Activated T-helper 2 cell treated with anti-CD3 and anti-CD28 coated beads, Interferon-gamma antibody, Interleukin-2, Interleukin-4, amounts not matched to agents 10 μg/mL and 5 μg/mL and 100 μg/mL, durations not matched to agents 14 hours and 24 hours and 36 hours (primary cell): ENCODE results near the gene GAB2. TPM values are rescaled to one million over a fixed set of nuclear protein-coding genes. Genes with fewer than 3 reads are reported as not detected.

Experiments
- DNase-seq: peaks from one replicate; pipeline ENCODE4 v3.0.0; 2021; ENCODE audit warnings: low spot score
- H3K27ac Mint-ChIP-seq: one replicate; pipeline ENCODE4 v1.8.0; 2021; ENCODE audit warnings: mixed read lengths
- H3K27me3 Mint-ChIP-seq: one replicate; pipeline ENCODE4 v1.8.0; 2021; ENCODE audit warnings: low read depth, mixed read lengths
- H3K36me3 Mint-ChIP-seq: one replicate; pipeline ENCODE4 v1.8.0; 2021; ENCODE audit warnings: low read depth, mixed read lengths
- H3K4me1 Mint-ChIP-seq: one replicate; pipeline ENCODE4 v1.8.0; 2021; ENCODE audit warnings: low read depth, mixed read lengths
- H3K4me3 Mint-ChIP-seq: one replicate; pipeline ENCODE4 v1.8.0; 2021; ENCODE audit warnings: low read depth, mild to moderate bottlenecking, moderate library complexity, mixed read lengths
- H3K9me3 Mint-ChIP-seq: one replicate; pipeline ENCODE4 v1.8.0; 2021; ENCODE audit warnings: mixed read lengths
- intact Hi-C: fragments of 100-400 bp; cut with micrococcal nuclease; formaldehyde crosslinking; loops from one replicate; pipeline ENCODE4 v1.15.1; 2023
- total RNA-seq: library from RNA; stranded (reverse); gene quantifications from 2 replicates; pipeline ENCODE4 v1.2.3, GENCODE V29; 2022

The GAB2 gene
- total RNA-seq, 1 donor from 2014 or later: 32.8 TPM

DNA sequence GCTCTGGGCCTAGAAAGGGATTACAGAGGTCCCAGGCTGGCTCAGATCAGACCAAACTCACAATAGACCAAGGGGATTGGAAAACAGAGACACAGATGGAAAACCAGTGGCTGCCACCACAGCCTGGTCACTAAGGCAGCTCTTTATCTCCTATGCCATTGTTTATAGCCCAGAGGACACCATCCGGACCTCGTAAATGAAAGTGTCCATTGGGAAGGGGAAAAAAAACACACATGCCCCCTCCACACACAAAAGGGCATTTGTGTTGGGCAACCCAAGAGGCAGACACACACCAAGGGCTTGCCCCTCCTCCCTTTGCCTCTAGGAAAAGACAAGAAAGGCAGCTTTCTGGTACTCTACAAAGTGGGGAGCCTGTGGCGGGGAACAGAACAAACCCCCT lies 85.9 kb downstream of the GAB2 start:
- Mint-ChIP-seq H3K27ac (peak overlapping the region; percentile 90), H3K36me3 (peaks cover 74% of the 10 kb centered on the region), H3K27me3 (no peaks in the 10 kb centered on the region), H3K9me3 (peaks cover 11% of the 10 kb centered on the region), H3K4me1 (peaks cover 87% of the 10 kb centered on the region), H3K4me3 (peak overlapping the region; percentile 47)
- no peak for DNase-seq
- intact Hi-C loops: loop anchor here (1.0 to 5.0 kb wide), 3 partner anchors 9 to 104 kb away; no protein-coding TSS in a partner anchor

DNA sequence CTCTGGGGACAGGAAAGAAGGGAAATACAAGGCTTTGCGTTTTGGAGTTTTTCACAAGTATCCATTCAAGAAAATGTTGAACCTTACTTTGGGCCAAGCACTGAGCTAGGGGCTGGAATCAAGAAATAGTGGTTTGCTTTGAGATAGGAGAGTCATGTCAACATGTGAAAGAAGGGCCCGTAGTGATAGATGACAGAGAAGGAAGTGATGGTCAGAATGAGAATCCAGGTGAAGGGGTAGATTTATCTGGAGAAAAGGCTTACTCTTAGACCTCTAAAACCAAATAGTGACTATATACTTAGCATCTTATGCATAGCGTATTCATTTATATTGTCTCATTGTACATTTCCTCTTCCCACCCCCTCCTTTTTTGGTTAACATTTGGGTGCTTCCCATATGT lies 87.3 kb downstream of the GAB2 start:
- no peak for DNase-seq
- H3K4me3 Mint-ChIP-seq: peak overlapping the region; percentile 19
- H3K4me1 Mint-ChIP-seq: peaks cover 91% of the 10 kb centered on the region
- H3K9me3 Mint-ChIP-seq: peaks cover 7% of the 10 kb centered on the region
- peaks cover 68% of the 10 kb centered on the region for H3K36me3 Mint-ChIP-seq
- intact Hi-C loops: loop anchor here (5.0 kb wide), 1 partner anchor 103 kb away; no protein-coding TSS in a partner anchor
- peak overlapping the region; percentile 85 for H3K27ac Mint-ChIP-seq
- H3K27me3 Mint-ChIP-seq: no peaks in the 10 kb centered on the region

DNA sequence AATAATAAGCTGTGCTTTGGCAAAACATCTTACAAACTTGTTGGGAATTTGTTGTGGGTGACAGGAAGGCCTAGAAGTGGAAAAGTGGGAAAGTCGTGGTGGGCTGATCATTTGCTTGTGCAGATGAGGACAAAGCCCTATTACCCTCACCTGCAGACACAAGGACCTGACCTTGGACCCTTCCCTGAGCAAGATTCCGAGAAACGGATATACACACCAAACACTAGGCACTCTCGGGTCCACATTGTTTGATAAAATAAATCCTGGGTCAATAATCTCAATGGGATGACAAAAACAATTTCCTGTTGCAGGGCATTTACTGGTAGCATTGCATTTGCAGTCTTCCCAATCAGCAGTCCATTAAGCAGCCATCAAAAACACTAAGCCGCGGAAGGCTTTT lies 89.7 kb downstream of the GAB2 start:
- H3K36me3 Mint-ChIP-seq: peaks cover 65% of the 10 kb centered on the region
- peaks cover under 1% of the 10 kb centered on the region for H3K9me3 Mint-ChIP-seq
- intact Hi-C loops: loop anchor here (10.0 kb wide), 1 partner anchor 97 kb away; no protein-coding TSS in a partner anchor
- H3K4me1 Mint-ChIP-seq: peaks cover 93% of the 10 kb centered on the region
- H3K4me3 Mint-ChIP-seq: peak overlapping the region; percentile 24
- DNase-seq: no peak
- H3K27ac Mint-ChIP-seq: peak overlapping the region; percentile 85
- H3K27me3 Mint-ChIP-seq: no peaks in the 10 kb centered on the region

DNA sequence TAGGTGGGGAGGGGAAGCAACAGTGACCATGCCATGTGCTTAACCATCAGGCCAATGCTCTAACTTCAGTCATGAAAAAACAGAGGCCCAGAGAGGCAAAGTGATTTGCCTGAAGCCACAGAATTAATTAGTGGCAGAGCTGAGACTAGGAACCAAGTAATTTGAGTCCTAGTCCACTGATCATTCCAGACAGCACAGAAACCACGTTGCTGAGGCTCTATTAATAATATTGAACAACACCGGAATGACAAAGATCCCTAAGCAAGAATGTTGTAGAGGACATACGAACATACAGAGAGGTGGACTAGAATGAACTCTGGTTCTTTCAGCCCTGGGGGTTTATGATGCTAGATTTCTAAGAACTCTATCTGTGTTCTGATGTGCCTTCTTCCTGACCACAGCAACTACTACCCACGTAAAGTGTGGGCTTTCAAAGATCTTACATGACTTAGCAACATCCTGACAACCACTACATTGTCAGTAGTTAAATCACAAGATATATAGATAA lies 92.3 kb downstream of the GAB2 start:
- H3K27me3 Mint-ChIP-seq: no peaks in the 10 kb centered on the region
- H3K27ac Mint-ChIP-seq: peak overlapping the region; percentile 85
- H3K9me3 Mint-ChIP-seq: peaks cover 9% of the 10 kb centered on the region
- intact Hi-C loops: loop anchor here (1.0 to 10.0 kb wide), 5 partner anchors 14 to 237 kb away; no protein-coding TSS in a partner anchor
- peak overlapping the region; percentile 10 for H3K4me3 Mint-ChIP-seq
- H3K4me1 Mint-ChIP-seq: peaks cover 93% of the 10 kb centered on the region
- peaks cover 72% of the 10 kb centered on the region for H3K36me3 Mint-ChIP-seq
- peak; percentile 41 for DNase-seq

DNA sequence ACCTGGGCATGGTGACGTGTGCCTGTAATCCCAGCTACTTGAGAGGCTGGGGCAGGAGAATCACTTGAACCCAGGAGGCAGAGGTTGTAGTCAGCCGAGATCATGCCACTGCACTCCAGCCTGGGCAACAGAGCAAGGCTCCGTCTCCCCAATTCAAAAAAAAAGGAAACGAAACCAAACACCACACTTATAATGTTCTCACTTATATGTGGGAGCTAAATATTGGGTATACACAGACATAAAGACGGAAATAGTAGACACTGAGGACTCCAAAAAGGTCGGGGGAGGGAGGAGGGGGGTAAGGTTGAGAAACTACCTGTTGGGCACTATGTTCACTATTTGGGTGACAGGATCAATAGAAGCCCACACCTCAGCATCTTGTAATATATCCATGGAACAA lies 94.3 kb downstream of the GAB2 start:
- Mint-ChIP-seq H3K27me3 (no peaks in the 10 kb centered on the region), H3K4me1 (peaks cover 92% of the 10 kb centered on the region), H3K4me3 (no peak overlapping the region), H3K36me3 (peaks cover 64% of the 10 kb centered on the region), H3K9me3 (peaks cover 9% of the 10 kb centered on the region), H3K27ac (no peak overlapping the region)
- intact Hi-C loops: loop anchor here (10.0 kb wide), 1 partner anchor 101 kb away; no protein-coding TSS in a partner anchor
- DNase-seq: no peak

DNA sequence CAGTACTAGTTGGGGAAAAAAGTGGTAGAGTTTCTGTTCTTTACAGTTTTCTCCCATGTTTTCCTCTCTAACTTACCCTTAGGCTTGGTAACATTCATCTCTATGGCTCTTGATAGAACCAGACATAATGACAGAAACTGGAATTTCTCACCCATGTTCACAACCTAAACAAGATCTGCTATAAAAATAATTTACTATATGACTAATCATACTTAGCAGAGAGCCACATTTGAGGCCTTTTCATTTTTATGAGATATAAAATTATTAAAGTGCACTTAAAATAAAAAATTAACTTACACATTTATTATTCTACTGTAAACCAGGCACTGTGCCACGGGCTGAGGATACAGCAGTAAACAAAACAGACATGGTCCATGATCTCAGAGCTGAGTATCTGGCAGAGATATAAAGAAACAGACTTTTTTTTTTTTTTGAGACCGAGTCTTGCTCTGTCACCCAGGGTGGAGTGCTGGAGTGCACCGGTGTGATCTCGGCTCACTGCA lies 98.1 kb downstream of the GAB2 start:
- no peaks in the 10 kb centered on the region for H3K27me3 Mint-ChIP-seq
- peak overlapping the region; percentile 64 for H3K27ac Mint-ChIP-seq
- no peak overlapping the region for H3K4me3 Mint-ChIP-seq
- H3K9me3 Mint-ChIP-seq: peaks cover 18% of the 10 kb centered on the region
- no peak for DNase-seq
- peaks cover 89% of the 10 kb centered on the region for H3K4me1 Mint-ChIP-seq
- intact Hi-C loops: no loop called here
- peaks cover 69% of the 10 kb centered on the region for H3K36me3 Mint-ChIP-seq

DNA sequence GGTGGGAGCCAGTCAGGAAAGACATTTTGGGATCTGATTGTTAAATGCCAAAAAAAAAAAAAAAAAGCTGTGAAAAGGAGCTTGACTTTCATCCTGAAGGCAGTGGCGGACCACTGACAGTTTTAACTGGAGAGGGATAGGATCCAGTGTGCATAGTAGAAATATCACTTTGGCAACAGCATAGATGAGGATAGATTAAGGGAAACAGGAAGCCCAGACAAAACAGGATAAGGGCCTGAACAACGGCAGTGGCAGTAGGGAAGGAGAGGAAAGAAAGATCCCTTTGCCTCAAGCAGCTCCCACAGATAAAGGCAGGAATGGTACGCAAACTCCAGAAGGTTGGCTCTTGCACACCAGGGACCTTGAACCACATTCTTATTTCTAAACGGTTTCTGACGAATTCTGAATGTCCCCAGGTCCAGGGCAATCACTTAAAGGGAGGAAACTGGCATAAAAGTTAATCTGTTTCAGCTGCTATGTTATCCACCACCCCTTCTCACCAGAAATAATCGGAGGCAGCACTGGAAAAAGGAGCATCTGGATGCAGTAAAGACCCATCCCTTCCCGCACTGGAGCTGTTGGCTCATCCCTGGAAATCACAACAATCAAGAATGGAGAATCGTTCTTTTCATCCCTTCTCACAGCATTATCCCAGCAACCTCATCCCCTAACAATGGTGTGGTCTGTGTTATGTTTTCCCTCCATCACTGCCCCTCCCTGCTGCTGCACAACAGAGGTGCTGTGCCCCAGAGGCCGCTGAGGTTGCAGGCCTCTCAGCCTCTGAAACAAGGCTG lies 99.1 kb downstream of the GAB2 start:
- Mint-ChIP-seq H3K4me3 (no peak overlapping the region), H3K36me3 (peaks cover 67% of the 10 kb centered on the region), H3K27ac (peak overlapping the region; percentile 64), H3K9me3 (peaks cover 18% of the 10 kb centered on the region), H3K27me3 (no peaks in the 10 kb centered on the region), H3K4me1 (peaks cover 90% of the 10 kb centered on the region)
- intact Hi-C loops: no loop called here
- no peak for DNase-seq

DNA sequence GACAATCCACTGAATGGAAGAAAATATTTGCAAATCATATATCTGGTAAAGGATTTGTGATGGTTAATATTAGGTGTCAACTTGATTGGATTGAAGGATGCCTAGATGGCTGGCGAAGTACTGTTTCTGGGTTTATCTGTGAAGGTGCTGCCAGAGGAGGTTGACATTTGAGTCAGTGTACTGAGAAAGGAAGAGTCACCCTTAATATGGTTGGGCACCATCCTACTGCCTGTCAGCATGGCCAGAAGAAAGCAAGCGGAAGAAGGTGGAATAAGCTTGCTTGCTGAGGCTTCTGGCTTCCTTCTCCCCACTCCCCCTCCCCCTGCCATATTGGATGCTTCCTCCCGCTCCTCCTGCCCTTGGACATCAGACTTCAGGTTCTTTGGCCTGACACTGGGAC lies 101.9 kb downstream of the GAB2 start:
- H3K9me3 Mint-ChIP-seq: peaks cover 9% of the 10 kb centered on the region
- intact Hi-C loops: no loop called here
- no peak for DNase-seq
- H3K36me3 Mint-ChIP-seq: peaks cover 46% of the 10 kb centered on the region
- H3K4me1 Mint-ChIP-seq: peaks cover 87% of the 10 kb centered on the region
- no peak overlapping the region for H3K4me3 Mint-ChIP-seq
- peak overlapping the region; percentile 24 for H3K27ac Mint-ChIP-seq
- H3K27me3 Mint-ChIP-seq: no peaks in the 10 kb centered on the region

DNA sequence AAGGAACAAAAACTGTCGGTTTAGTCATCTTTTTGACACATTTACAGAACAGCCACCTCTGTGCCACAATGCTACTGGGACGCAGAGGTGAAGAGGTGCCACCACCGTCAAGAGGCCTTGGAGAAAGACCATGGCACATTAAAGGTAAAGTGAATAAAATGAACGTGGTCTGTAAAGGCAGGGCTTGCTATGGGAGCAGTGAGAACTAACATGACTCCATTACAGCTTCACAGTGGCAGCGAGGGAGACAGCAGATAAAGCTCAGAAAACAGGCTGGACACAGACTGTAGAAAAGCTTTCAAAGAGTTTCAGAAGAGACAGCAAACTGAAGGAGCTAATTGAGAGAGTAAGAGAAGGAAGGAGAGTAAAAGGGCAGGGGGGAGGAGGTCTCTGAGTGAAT lies 102.9 kb downstream of the GAB2 start:
- DNase-seq: no peak
- Mint-ChIP-seq H3K4me3 (no peak overlapping the region), H3K4me1 (peaks cover 84% of the 10 kb centered on the region), H3K27me3 (no peaks in the 10 kb centered on the region), H3K27ac (peak overlapping the region; percentile 74), H3K9me3 (peaks cover 9% of the 10 kb centered on the region), H3K36me3 (peaks cover 39% of the 10 kb centered on the region)
- intact Hi-C loops: loop anchor here (5.0 kb wide), 2 partner anchors 38 to 87 kb away; no protein-coding TSS in a partner anchor

DNA sequence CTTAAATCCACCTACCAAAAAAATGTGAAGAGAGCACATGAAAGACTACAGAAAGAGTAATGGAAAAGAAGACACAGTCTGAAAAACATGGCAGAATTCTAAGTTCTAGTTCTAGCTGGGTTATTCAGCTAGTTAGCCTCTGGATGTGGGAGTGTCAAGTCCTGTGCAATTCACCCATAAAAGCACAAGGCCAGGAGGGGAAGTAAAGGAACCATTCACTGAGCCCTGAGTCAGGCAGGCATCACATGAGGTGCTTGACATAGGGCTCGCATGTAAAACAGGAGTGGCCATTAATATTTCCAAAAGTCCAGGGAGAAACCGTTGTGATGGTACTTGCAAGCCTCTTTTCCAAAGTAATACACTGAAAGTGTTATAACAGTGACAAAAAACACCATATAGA lies 103.7 kb downstream of the GAB2 start:
- peak overlapping the region; percentile 20 for H3K27ac Mint-ChIP-seq
- no peak for DNase-seq
- H3K36me3 Mint-ChIP-seq: peaks cover 39% of the 10 kb centered on the region
- no peak overlapping the region for H3K4me3 Mint-ChIP-seq
- H3K27me3 Mint-ChIP-seq: no peaks in the 10 kb centered on the region
- H3K9me3 Mint-ChIP-seq: peaks cover 9% of the 10 kb centered on the region
- peaks cover 85% of the 10 kb centered on the region for H3K4me1 Mint-ChIP-seq
- intact Hi-C loops: loop anchor here (1.0 to 5.0 kb wide), 4 partner anchors 7 to 87 kb away; no protein-coding TSS in a partner anchor

DNA sequence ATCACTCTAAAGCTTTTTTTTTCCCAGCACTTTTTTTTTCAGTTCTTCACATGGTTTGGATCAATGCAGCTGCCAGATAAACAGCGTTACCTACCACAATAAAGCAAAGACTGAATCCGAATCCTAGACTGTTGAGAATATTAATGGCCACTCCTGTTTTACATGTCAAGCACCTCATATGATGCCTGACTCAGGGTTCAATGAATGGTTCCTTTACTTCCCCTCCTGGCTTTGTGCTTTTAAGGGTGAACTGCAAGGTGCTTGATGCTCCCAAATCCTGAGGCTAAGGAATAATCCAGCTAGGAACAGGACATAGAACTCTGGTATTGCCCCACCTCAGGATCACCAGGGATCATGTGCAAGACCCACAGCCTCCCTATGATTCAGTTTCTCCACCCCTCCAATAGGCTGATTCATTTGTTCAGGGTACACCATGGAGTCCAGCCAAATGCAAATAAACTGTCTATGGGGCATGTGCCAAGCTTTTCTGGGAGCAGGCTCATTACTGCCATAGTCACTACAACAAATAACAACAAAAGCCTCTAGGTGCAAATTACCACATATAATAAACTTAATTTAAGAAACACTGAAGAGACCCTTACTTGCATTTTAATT lies 104.3 kb downstream of the GAB2 start:
- Mint-ChIP-seq H3K4me1 (peaks cover 84% of the 10 kb centered on the region), H3K27ac (peak overlapping the region; percentile 79), H3K9me3 (peaks cover 9% of the 10 kb centered on the region)

DNA sequence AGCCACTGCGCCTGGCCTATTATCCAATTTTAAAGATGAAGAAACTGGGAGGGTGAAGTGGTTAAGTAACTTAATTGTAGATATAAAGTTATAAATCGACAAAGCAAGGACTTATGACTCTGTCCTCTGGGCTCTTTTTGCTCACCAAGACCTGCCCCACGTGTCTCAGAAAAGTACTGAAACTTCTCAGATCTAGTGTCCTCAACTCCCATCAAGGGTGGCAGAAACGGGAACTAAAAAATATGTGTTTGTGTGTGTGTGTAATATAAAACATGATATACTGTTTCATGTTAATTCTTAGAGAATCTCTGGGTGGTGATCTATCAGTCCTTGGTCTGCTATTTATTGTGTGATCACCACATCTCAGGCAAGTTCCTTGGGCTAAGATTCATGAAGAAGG lies 104.9 kb downstream of the GAB2 start:
- Mint-ChIP-seq H3K36me3 (peaks cover 41% of the 10 kb centered on the region), H3K4me1 (peaks cover 84% of the 10 kb centered on the region), H3K4me3 (no peak overlapping the region), H3K27ac (peak overlapping the region; percentile 79), H3K27me3 (no peaks in the 10 kb centered on the region), H3K9me3 (peaks cover 9% of the 10 kb centered on the region)
- no peak for DNase-seq
- intact Hi-C loops: loop anchor here (1.0 to 5.0 kb wide), 5 partner anchors 9 to 85 kb away; no protein-coding TSS in a partner anchor

More for the DNA sequence above, 104.3 kb downstream of the GAB2 start:
- H3K36me3 Mint-ChIP-seq: peaks cover 39% of the 10 kb centered on the region
- DNase-seq: no peak
- intact Hi-C loops: loop anchor here (1.0 to 5.0 kb wide), 4 partner anchors 8 to 86 kb away; no protein-coding TSS in a partner anchor
- H3K27me3 Mint-ChIP-seq: no peaks in the 10 kb centered on the region
- no peak overlapping the region for H3K4me3 Mint-ChIP-seq
